Lower leg skin (tissue), 3 donors: ENCODE measurements around the gene LYSMD3.

ENCODE experiments used
- POLR2A ChIP-seq, 2 donors: fragments of 450-650 bp; IDR thresholded peaks; one replicate each; pipeline ENCODE4 v1.6.1; 2016 to 2017; ENCODE audit warnings: antibody characterized with exemption in 2 of 2, mild to moderate bottlenecking in 1 of 2, moderate library complexity in 1 of 2
- TF ChIP-seq, protein P1 (sequence below), 3 donors: fragments of 450-650 bp; IDR thresholded peaks; one replicate each; pipeline ENCODE4 v1.5.1; 2016; ENCODE audit warnings: antibody characterized with exemption in 3 of 3, mild to moderate bottlenecking in 3 of 3, moderate library complexity in 2 of 3

DNA sequence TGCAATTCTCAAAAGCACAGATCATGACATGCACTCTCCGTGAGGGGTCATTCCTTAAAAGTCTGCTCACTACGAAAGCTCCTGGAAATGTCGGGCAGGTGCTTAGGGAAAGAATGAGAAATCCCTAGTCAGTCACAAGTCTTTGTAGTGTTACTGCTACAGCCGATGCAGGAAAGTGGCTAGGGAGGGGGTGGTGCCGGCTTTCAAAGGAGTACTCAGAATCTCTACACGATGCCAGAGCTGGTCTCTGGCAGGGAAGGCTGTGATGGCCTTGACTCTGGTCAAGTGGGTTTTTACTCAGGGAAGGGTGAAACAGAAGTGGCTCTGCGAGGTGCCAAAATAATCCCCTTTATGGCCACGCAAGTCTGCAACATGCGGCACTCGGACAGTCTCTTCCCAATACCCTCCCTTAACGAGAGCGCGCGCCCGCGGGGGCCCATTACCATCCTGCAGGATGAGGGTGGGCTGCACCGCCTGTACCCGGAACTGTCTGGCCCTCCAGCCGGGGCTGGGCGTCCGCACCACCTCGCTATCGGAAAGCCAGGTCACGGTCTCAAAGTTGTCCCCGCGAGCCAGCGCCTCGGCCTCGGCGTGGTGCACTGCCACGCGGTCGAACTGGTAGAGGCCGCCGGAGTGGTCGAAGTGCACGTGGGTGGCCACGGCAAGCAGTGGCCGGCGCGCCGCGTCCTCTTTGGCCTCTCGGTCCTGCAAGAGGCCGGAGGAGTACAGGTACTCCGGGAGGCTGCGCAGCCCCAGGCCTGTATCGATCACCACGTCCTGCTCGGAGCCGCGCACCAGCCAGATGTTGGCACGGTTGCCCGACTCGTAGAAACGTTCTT is 55.8 kb downstream of the LYSMD3 start:
- no peak for TF ChIP-seq POLR2A (IDR thresholded peaks at IDR 0.05)
- TF ChIP-seq, protein P1, sequence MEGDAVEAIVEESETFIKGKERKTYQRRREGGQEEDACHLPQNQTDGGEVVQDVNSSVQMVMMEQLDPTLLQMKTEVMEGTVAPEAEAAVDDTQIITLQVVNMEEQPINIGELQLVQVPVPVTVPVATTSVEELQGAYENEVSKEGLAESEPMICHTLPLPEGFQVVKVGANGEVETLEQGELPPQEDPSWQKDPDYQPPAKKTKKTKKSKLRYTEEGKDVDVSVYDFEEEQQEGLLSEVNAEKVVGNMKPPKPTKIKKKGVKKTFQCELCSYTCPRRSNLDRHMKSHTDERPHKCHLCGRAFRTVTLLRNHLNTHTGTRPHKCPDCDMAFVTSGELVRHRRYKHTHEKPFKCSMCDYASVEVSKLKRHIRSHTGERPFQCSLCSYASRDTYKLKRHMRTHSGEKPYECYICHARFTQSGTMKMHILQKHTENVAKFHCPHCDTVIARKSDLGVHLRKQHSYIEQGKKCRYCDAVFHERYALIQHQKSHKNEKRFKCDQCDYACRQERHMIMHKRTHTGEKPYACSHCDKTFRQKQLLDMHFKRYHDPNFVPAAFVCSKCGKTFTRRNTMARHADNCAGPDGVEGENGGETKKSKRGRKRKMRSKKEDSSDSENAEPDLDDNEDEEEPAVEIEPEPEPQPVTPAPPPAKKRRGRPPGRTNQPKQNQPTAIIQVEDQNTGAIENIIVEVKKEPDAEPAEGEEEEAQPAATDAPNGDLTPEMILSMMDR (IDR thresholded peaks at IDR 0.05), result no peak
